ENCODE measurements around the gene SYNE3. TPM values are rescaled to one million over a fixed set of nuclear protein-coding genes. Genes with fewer than 3 reads are reported as not detected.
A peak's percentile ranks its signal among the peaks of the same experiment; 100 is the strongest.

SYNE3 gene
- total RNA-seq, 1 donor from 2014 or later, result 2.5 TPM

GRCh38 chr14:95486875-95487668 is 29.4 kb downstream of the SYNE3 start:
- Histone ChIP-seq H3K4me1 (ENCODE audit: insufficient read depth, low read length) (peaks cover 19% of the 10 kb centered on the region), H2AFZ (ENCODE audit: low read depth, low read length) (no peak overlapping the region), H3K36me3 (ENCODE audit: insufficient read depth, low read length) (no peaks in the 10 kb centered on the region), H3K9ac (ENCODE audit: low read length) (no peak overlapping the region), H3K9me3 (ENCODE audit: insufficient read depth, low read depth, low read length) (no peaks in the 10 kb centered on the region), H3K79me2 (ENCODE audit: insufficient read depth, low read length) (no peaks in the 10 kb centered on the region), H3K27ac (ENCODE audit: low read depth, low read length) (no peak overlapping the region), H3K4me3 (ENCODE audit: insufficient read depth, low read depth, low read length) (no peak overlapping the region), H3K4me2 (ENCODE audit: low read length) (no peak overlapping the region), H3K27me3 (ENCODE audit: insufficient read depth, low read length) (no peaks in the 10 kb centered on the region), H4K20me1 (ENCODE audit: insufficient read depth, low read length) (no peaks in the 10 kb centered on the region)
- H3K27ac Mint-ChIP-seq (ENCODE audit: unreplicated experiment), result no peak overlapping the region
- FAIRE-seq (no peak), DNase-seq (ENCODE audit: low read depth) (no peak)
- H3K4me1 Mint-ChIP-seq (ENCODE audit: low read depth, unreplicated experiment), result peaks cover 18% of the 10 kb centered on the region
- H3K36me3 Mint-ChIP-seq (ENCODE audit: low read depth, unreplicated experiment), result no peaks in the 10 kb centered on the region
- TF ChIP-seq EZH2 (IDR thresholded peaks at IDR 0.05; ENCODE audit: insufficient read depth, low read length) (no peak), CTCF (IDR thresholded peaks at IDR 0.05; ENCODE audit: insufficient read depth, low read depth, low read length) (no peak)
- peaks cover 3% of the 10 kb centered on the region for H3K9me3 Mint-ChIP-seq (ENCODE audit: unreplicated experiment)
- H3K4me3 Mint-ChIP-seq (ENCODE audit: unreplicated experiment), result no peak overlapping the region
- H3K27me3 Mint-ChIP-seq (ENCODE audit: low read depth, unreplicated experiment), result peaks cover 16% of the 10 kb centered on the region

- Mint-ChIP-seq H3K4me1 (ENCODE audit: low read depth, unreplicated experiment) (peaks cover 24% of the 10 kb centered on the region), H3K27ac (ENCODE audit: unreplicated experiment) (no peak overlapping the region), H3K36me3 (ENCODE audit: low read depth, unreplicated experiment) (no peaks in the 10 kb centered on the region), H3K4me3 (ENCODE audit: unreplicated experiment) (no peak overlapping the region), H3K9me3 (ENCODE audit: unreplicated experiment) (no peaks in the 10 kb centered on the region), H3K27me3 (ENCODE audit: low read depth, unreplicated experiment) (peaks cover 21% of the 10 kb centered on the region)
- Histone ChIP-seq H3K4me1 (ENCODE audit: insufficient read depth, low read length) (peaks cover 21% of the 10 kb centered on the region), H3K27ac (ENCODE audit: low read depth, low read length) (no peak overlapping the region), H3K4me3 (ENCODE audit: insufficient read depth, low read depth, low read length) (no peak overlapping the region), H3K4me2 (ENCODE audit: low read length) (no peak overlapping the region), H3K79me2 (ENCODE audit: insufficient read depth, low read length) (no peaks in the 10 kb centered on the region), H3K9me3 (ENCODE audit: insufficient read depth, low read depth, low read length) (no peaks in the 10 kb centered on the region), H2AFZ (ENCODE audit: low read depth, low read length) (no peak overlapping the region), H3K9ac (ENCODE audit: low read length) (no peak overlapping the region), H3K36me3 (ENCODE audit: insufficient read depth, low read length) (no peaks in the 10 kb centered on the region), H3K27me3 (ENCODE audit: insufficient read depth, low read length) (no peaks in the 10 kb centered on the region), H4K20me1 (ENCODE audit: insufficient read depth, low read length) (no peaks in the 10 kb centered on the region)
- DNase-seq (ENCODE audit: low read depth) (no peak), FAIRE-seq (no peak)
- no peak for TF ChIP-seq CTCF (IDR thresholded peaks at IDR 0.05; ENCODE audit: insufficient read depth, low read depth, low read length)
These were observed 31.1 kb downstream of the SYNE3 start for GRCh38 chr14:95485222-95485819.

GRCh38 chr14:95484296-95484695 is 32.2 kb downstream of the SYNE3 start:
- Histone ChIP-seq H3K79me2 (ENCODE audit: insufficient read depth, low read length) (no peaks in the 10 kb centered on the region), H3K27ac (ENCODE audit: low read depth, low read length) (no peak overlapping the region), H2AFZ (ENCODE audit: low read depth, low read length) (no peak overlapping the region), H3K27me3 (ENCODE audit: insufficient read depth, low read length) (no peaks in the 10 kb centered on the region), H3K4me1 (ENCODE audit: insufficient read depth, low read length) (peaks cover 28% of the 10 kb centered on the region), H4K20me1 (ENCODE audit: insufficient read depth, low read length) (no peaks in the 10 kb centered on the region), H3K36me3 (ENCODE audit: insufficient read depth, low read length) (no peaks in the 10 kb centered on the region), H3K9ac (ENCODE audit: low read length) (no peak overlapping the region), H3K4me2 (ENCODE audit: low read length) (no peak overlapping the region), H3K9me3 (ENCODE audit: insufficient read depth, low read depth, low read length) (no peaks in the 10 kb centered on the region), H3K4me3 (ENCODE audit: insufficient read depth, low read depth, low read length) (no peak overlapping the region)
- no peak for TF ChIP-seq EZH2 (IDR thresholded peaks at IDR 0.05; ENCODE audit: insufficient read depth, low read length)
- no peak for TF ChIP-seq CTCF (IDR thresholded peaks at IDR 0.05; ENCODE audit: insufficient read depth, low read depth, low read length)
- Mint-ChIP-seq H3K4me1 (ENCODE audit: low read depth, unreplicated experiment) (peaks cover 31% of the 10 kb centered on the region), H3K9me3 (ENCODE audit: unreplicated experiment) (no peaks in the 10 kb centered on the region), H3K36me3 (ENCODE audit: low read depth, unreplicated experiment) (no peaks in the 10 kb centered on the region), H3K27me3 (ENCODE audit: low read depth, unreplicated experiment) (peaks cover 23% of the 10 kb centered on the region), H3K27ac (ENCODE audit: unreplicated experiment) (peak overlapping the region; percentile 73), H3K4me3 (ENCODE audit: unreplicated experiment) (no peak overlapping the region)
- FAIRE-seq (no peak), DNase-seq (ENCODE audit: low read depth) (no peak)

All from astrocyte (in vitro differentiated cells and primary cell).